Mesenchymal stem cell (in vitro differentiated cells and primary cell): ENCODE measurements around the gene NANOG.
A peak's percentile ranks its signal among the peaks of the same experiment; 100 is the strongest.
"Not testable (repeated sequence)": the region's sequence is repeated elsewhere in the genome, so short reads cannot be mapped to it uniquely, and the experiment has no call there.

ENCODE experiments used
- DNase-seq: peaks from one replicate; pipeline ENCODE4 v3.0.0-alpha.2; 2013
- H2AFZ ChIP-seq: one replicate; pipeline ENCODE4 v1.6.1; 2013; ENCODE audit warnings: low read depth, mild to moderate bottlenecking, control low read depth, inconsistent platforms, low read length, moderate library complexity
- H2AK5ac ChIP-seq: 2 replicates; pipeline ENCODE4 v1.6.1; 2013; ENCODE audit warnings: low read length, moderate library complexity, mild to moderate bottlenecking, inconsistent platforms; ENCODE audit not compliant: severe bottlenecking
- H2BK120ac ChIP-seq: one replicate; pipeline ENCODE4 v1.6.1; 2013; ENCODE audit warnings: low read depth, mild to moderate bottlenecking, inconsistent platforms, low read length, moderate library complexity
- H2BK12ac ChIP-seq, 2 experiments: one replicate each; pipeline ENCODE4 v1.6.1; 2013; ENCODE audit warnings: inconsistent platforms in 2 of 2, low read length in 2 of 2, mild to moderate bottlenecking in 2 of 2, moderate library complexity in 2 of 2, control low read depth in 1 of 2
- H2BK15ac ChIP-seq: one replicate; pipeline ENCODE4 v1.6.1; 2013; ENCODE audit warnings: mild to moderate bottlenecking, low read depth, inconsistent platforms; ENCODE audit not compliant: poor library complexity, severe bottlenecking
- H2BK5ac ChIP-seq: 2 replicates; pipeline ENCODE4 v1.6.1; 2013; ENCODE audit warnings: low read depth, mild to moderate bottlenecking, low read length, control low read depth, inconsistent platforms; ENCODE audit not compliant: poor library complexity, severe bottlenecking
- H3K14ac ChIP-seq, 2 experiments: one replicate each; pipeline ENCODE4 v1.6.1; 2013; ENCODE audit warnings: inconsistent platforms in 2 of 2, low read length in 2 of 2, control low read depth in 1 of 2, mild to moderate bottlenecking in 1 of 2, moderate library complexity in 1 of 2
- H3K18ac ChIP-seq, 2 experiments: one replicate each; pipeline ENCODE4 v1.6.1; 2013; ENCODE audit warnings: inconsistent platforms in 2 of 2, low read length in 2 of 2, control low read depth in 1 of 2, low read depth in 1 of 2, mild to moderate bottlenecking in 1 of 2
- H3K23ac ChIP-seq, 2 experiments: one replicate each; pipeline ENCODE4 v1.6.1; 2013; ENCODE audit warnings: inconsistent platforms in 2 of 2, low read length in 2 of 2, mild to moderate bottlenecking in 2 of 2, moderate library complexity in 2 of 2, control low read depth in 1 of 2
- H3K27ac ChIP-seq: 2 replicates; pipeline ENCODE4 v1.5.1; 2013; ENCODE audit warnings: mild to moderate bottlenecking, moderate library complexity, low read length, control low read depth, inconsistent platforms; ENCODE audit not compliant: poor library complexity, severe bottlenecking
- H3K27me3 ChIP-seq, 2 experiments: 2 replicates each; pipeline versions ENCODE4 v1.6.1 to v1.7.0; 2013; ENCODE audit warnings: low read length in 2 of 2, mild to moderate bottlenecking in 2 of 2, moderate library complexity in 2 of 2, control low read depth in 1 of 2, inconsistent platforms in 1 of 2; ENCODE audit not compliant: control insufficient read depth in 1 of 2, insufficient read depth in 1 of 2
- H3K36me3 ChIP-seq, 2 experiments: 2 replicates each; pipeline versions ENCODE4 v1.6.1 to v1.7.0; 2013; ENCODE audit warnings: low read length in 2 of 2, control low read depth in 1 of 2, inconsistent platforms in 1 of 2, low read depth in 1 of 2, mild to moderate bottlenecking in 1 of 2; ENCODE audit not compliant: insufficient read depth in 2 of 2, control insufficient read depth in 1 of 2
- H3K4ac ChIP-seq, 2 experiments: one replicate each; pipeline ENCODE4 v1.6.1; 2013; ENCODE audit warnings: inconsistent platforms in 2 of 2, low read length in 2 of 2, mild to moderate bottlenecking in 2 of 2, moderate library complexity in 2 of 2, control low read depth in 1 of 2, low read depth in 1 of 2
- H3K4me1 ChIP-seq: 2 replicates; pipeline ENCODE4 v1.6.1; 2013; ENCODE audit warnings: low read depth, low read length, control low read depth; ENCODE audit not compliant: control insufficient read depth, insufficient read depth
- H3K4me2 ChIP-seq: 2 replicates; pipeline ENCODE4 v1.6.1; 2013; ENCODE audit warnings: low read length, mild to moderate bottlenecking, inconsistent platforms; ENCODE audit not compliant: poor library complexity, severe bottlenecking
- H3K4me3 ChIP-seq, 2 experiments: 2 replicates each; pipeline versions ENCODE4 v1.5.1 to v1.7.0; 2013; ENCODE audit warnings: low read length in 2 of 2, mild to moderate bottlenecking in 2 of 2, control low read depth in 1 of 2, low read depth in 1 of 2; ENCODE audit not compliant: insufficient read depth in 1 of 2
- H3K79me1 ChIP-seq: replicated peaks from 2 replicates; pipeline ENCODE4 v1.6.1; 2013; ENCODE audit warnings: mild to moderate bottlenecking, control low read depth, low read length, inconsistent platforms; ENCODE audit not compliant: poor library complexity, severe bottlenecking
- H3K9ac ChIP-seq: 2 replicates; pipeline ENCODE4 v1.7.0; 2013; ENCODE audit warnings: mild to moderate bottlenecking, low read length, moderate library complexity
- H3K9me3 ChIP-seq: 2 replicates; pipeline ENCODE4 v1.7.0; 2013; ENCODE audit warnings: mild to moderate bottlenecking, low read length; ENCODE audit not compliant: control insufficient read depth
- H4K8ac ChIP-seq: one replicate; pipeline ENCODE4 v1.6.1; 2013; ENCODE audit warnings: inconsistent platforms, mild to moderate bottlenecking, low read length, moderate library complexity
- H4K91ac ChIP-seq: one replicate; pipeline ENCODE4 v1.6.1; 2013; ENCODE audit warnings: mild to moderate bottlenecking, low read length, inconsistent platforms
- WGBS: methylation state at CpG from one replicate; pipeline ENCODE4 v1.1.7; 2013; ENCODE audit warnings: mixed read lengths; 5-methylcytosine and 5-hydroxymethylcytosine counted together

The NANOG gene

DNA sequence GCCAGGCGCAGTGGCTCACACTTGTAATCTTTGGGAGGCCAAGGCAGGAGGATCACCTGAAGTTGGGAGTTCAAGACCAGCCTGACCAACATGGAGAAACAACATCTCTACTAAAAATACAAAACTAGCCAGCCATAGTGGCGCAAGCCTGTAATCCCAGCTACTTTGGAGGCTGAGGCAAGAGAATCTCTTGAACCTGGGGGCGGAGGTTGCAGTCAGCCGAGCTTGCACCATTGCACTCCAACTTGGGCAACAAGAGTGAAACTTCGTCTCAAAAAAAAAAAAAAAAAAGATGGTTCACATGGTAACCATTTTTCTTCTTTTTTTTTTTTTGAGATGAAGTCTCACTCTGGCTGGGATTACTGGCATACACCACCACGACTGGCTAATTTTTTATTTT, 48.2 kb downstream of the NANOG start:
- Histone ChIP-seq H4K8ac (no peak overlapping the region), H3K4me3 (no peak overlapping the region), H2BK120ac (no peak overlapping the region), H2BK5ac (no peak overlapping the region), H2BK15ac (no peak overlapping the region), H3K4ac (no peak overlapping the region), H3K23ac (no peak overlapping the region), H3K27ac (no peak overlapping the region), H3K36me3 (no peaks in the 10 kb centered on the region), H3K18ac (no peak overlapping the region), H2AK5ac (no peak overlapping the region), H3K79me1 (no peaks in the 10 kb centered on the region), H3K9ac (no peak overlapping the region), H3K27me3 (no peaks in the 10 kb centered on the region), H2AFZ (no peak overlapping the region), H4K91ac (no peak overlapping the region), H3K4me1 (no peaks in the 10 kb centered on the region), H3K14ac (no peak overlapping the region), H3K9me3 (no peaks in the 10 kb centered on the region), H3K4me2 (no peak overlapping the region), H2BK12ac (no peak overlapping the region)
- 100% methylated on average over 3 of the region's 6 CpGs for WGBS
- DNase-seq, result no peak

DNA sequence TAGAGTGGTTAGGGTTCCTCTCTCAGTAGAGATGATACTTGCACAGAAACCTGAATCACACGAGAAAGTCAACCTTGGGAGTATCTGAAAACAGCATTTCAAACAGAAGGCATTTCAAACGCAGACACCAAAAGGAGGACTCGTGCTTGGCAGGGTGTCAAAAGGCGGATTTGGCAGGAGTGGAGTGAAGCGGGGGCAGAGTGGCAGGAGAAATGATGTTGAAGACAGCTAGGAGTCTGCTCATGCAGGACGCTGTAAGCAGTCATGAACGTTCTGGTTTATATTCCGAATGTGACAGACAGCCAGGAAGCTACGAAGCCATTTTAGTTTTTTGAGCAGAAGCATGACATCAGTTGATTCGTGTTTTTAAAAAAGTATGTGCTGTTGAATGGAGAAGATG, 50.0 kb downstream of the NANOG start:
- WGBS, result no CpG with 5 or more reads among the region's 10 CpGs
- not testable (repeated sequence) for H3K36me3 ChIP-seq

DNA sequence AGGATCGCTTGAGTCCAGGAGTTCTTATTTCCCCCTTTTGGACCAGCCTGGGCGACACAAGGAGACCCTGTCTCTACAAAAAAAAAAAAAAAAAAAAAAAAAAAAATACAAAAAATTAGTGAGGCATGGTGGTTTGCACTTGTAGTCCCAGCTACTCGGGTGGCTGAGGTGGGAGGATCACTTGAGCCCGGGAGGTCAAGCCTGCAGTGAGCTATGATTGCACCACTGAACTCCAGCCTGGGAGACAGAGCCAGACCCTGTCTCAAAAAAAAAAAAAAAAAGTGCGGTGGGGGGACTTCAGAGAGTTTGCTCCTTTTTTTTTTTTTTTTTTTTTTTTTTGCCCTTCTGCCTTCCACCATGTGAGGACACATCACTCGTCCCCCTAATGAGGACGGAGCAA, 50.6 kb downstream of the NANOG start:
- not testable (repeated sequence) for H3K27ac ChIP-seq, H2BK5ac ChIP-seq, H2AK5ac ChIP-seq, H3K9me3 ChIP-seq, H3K4me1 ChIP-seq, H3K4me3 ChIP-seq, H2AFZ ChIP-seq, H3K14ac ChIP-seq, H4K8ac ChIP-seq, DNase-seq, H3K9ac ChIP-seq, H4K91ac ChIP-seq, H2BK12ac ChIP-seq, H3K18ac ChIP-seq, H2BK120ac ChIP-seq, H3K27me3 ChIP-seq, H3K4me2 ChIP-seq, H3K79me1 ChIP-seq, H3K36me3 ChIP-seq, H3K4ac ChIP-seq, H2BK15ac ChIP-seq, H3K23ac ChIP-seq
- 89% methylated on average over 3 of the region's 7 CpGs for WGBS

More for the DNA sequence above, 50.0 kb downstream of the NANOG start:
- H3K4me3 ChIP-seq, H4K8ac ChIP-seq, H3K4ac ChIP-seq, H2AFZ ChIP-seq, H3K27ac ChIP-seq, H3K27me3 ChIP-seq, H4K91ac ChIP-seq, H2AK5ac ChIP-seq, H3K79me1 ChIP-seq, H3K14ac ChIP-seq, DNase-seq, H3K4me1 ChIP-seq, H3K4me2 ChIP-seq, H3K23ac ChIP-seq, H2BK15ac ChIP-seq, H3K9me3 ChIP-seq, H3K18ac ChIP-seq, H2BK12ac ChIP-seq, H2BK120ac ChIP-seq, H2BK5ac ChIP-seq: not testable (repeated sequence)
- peak overlapping the region; percentile 29 for H3K9ac ChIP-seq

DNA sequence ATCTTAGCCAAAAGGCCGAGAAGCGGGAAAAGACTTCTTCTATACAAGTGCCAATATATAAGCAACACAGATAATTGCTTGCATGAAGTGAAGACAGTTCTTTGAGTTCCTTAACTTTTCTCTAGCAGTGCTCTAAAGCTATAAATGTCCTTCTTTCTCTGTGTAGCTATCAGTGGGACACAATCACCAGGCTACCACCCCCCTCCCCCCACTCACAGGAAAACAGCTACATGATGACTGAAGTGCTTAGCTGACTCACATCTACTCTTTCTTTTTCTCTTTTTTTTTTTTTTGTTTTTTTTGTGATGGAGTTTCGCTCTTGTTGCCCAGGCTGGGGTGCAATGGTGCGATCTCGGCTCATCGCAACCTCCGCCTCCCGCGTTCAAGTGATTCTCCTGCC, 53.2 kb downstream of the NANOG start:
- H3K9me3 ChIP-seq, H3K23ac ChIP-seq, H4K91ac ChIP-seq, H3K4ac ChIP-seq, H3K18ac ChIP-seq, H3K9ac ChIP-seq, H2AFZ ChIP-seq, H3K4me1 ChIP-seq, H3K14ac ChIP-seq, H3K4me3 ChIP-seq, H3K4me2 ChIP-seq, H3K27ac ChIP-seq, H4K8ac ChIP-seq, H2BK12ac ChIP-seq, H3K36me3 ChIP-seq, H2BK120ac ChIP-seq, H2BK5ac ChIP-seq, H2AK5ac ChIP-seq, H3K79me1 ChIP-seq, H3K27me3 ChIP-seq, H2BK15ac ChIP-seq: not testable (repeated sequence)
- DNase-seq, result peak; percentile 19
- WGBS, result no CpG with 5 or more reads among the region's 9 CpGs
